Hepatocyte (in vitro differentiated cells): ENCODE measurements around the gene TRIM36.

ENCODE experiments used
- EZH2 ChIP-seq: fragments of 200-600 bp; sonication (generic); IDR thresholded peaks from 2 replicates; pipeline ENCODE4 v1.6.1; 2016; ENCODE audit warnings: antibody characterized with exemption, mild to moderate bottlenecking, borderline replicate concordance
- EZH2phosphoT487 ChIP-seq: fragments of 200-600 bp; sonication (generic); IDR thresholded peaks from one replicate; pipeline ENCODE4 v1.6.1; 2018; ENCODE audit warnings: antibody characterized with exemption, mild to moderate bottlenecking, low read depth, moderate library complexity; ENCODE audit not compliant: unreplicated experiment, severe bottlenecking
- TF ChIP-seq, protein P1 (sequence below): fragments of 200-600 bp; sonication (generic); IDR thresholded peaks from 2 replicates; pipeline ENCODE4 v1.5.1; 2016; ENCODE audit warnings: antibody characterized with exemption, mild to moderate bottlenecking; ENCODE audit not compliant: poor library complexity

DNA sequence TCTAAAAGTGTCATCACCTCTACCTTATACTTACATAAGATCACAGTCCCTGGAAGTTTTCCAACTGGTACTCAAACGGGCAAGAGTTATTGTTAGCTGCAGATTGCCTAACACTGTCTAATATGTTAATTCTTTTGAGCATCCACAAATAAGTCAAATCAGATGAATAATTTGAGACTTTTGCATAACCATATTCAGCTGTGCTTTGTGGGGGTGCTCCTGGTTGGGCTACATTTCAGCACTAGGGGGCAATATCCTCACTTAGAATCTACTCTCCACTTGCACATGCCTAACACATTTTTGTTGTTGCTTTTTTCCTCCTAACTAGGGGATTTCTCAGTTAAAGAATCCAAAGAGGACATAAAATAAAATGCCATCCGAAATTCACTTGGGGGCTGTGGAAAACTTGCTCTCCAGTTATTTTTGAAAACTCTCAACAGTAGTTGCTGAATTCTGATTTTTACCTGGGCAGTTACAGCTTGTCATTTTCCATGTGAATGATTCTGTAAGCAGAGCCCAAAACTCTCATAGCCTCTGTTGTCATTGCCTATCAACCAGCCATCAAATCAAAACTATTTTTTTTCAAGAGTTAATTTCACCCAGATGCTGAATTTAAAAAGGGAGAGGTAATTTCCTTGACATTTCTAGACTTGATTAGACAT is 71.5 kb downstream of the TRIM36 start:
- TF ChIP-seq EZH2 (no peak), EZH2phosphoT487 (no peak)
- TF ChIP-seq, protein P1, sequence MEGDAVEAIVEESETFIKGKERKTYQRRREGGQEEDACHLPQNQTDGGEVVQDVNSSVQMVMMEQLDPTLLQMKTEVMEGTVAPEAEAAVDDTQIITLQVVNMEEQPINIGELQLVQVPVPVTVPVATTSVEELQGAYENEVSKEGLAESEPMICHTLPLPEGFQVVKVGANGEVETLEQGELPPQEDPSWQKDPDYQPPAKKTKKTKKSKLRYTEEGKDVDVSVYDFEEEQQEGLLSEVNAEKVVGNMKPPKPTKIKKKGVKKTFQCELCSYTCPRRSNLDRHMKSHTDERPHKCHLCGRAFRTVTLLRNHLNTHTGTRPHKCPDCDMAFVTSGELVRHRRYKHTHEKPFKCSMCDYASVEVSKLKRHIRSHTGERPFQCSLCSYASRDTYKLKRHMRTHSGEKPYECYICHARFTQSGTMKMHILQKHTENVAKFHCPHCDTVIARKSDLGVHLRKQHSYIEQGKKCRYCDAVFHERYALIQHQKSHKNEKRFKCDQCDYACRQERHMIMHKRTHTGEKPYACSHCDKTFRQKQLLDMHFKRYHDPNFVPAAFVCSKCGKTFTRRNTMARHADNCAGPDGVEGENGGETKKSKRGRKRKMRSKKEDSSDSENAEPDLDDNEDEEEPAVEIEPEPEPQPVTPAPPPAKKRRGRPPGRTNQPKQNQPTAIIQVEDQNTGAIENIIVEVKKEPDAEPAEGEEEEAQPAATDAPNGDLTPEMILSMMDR = peak; percentile 74
